Astrocyte (in vitro differentiated cells and primary cell): ENCODE results near the gene SDC4. TPM values are rescaled to one million over a fixed set of nuclear protein-coding genes. Genes with fewer than 3 reads are reported as not detected.

Source experiments
- DNase-seq: peaks from one replicate; pipeline ENCODE4 v3.0.0-alpha.2; 2010; ENCODE audit warnings: low read depth
- FAIRE-seq: peaks from 2 replicates; lab custom pipeline; 2011; peaks lifted over from hg19 to GRCh38; lab: Jason Lieb, UNC
- H2AFZ ChIP-seq: 2 replicates; pipeline ENCODE4 v1.6.0; 2012; ENCODE audit warnings: low read depth, low read length, inconsistent platforms
- H3K27ac ChIP-seq: 2 replicates; pipeline ENCODE4 v1.5.1; 2011; ENCODE audit warnings: low read depth, low read length, inconsistent platforms
- H3K27me3 ChIP-seq: 2 replicates; pipeline ENCODE4 v1.6.0; 2011; ENCODE audit warnings: low read length, inconsistent platforms; ENCODE audit not compliant: insufficient read depth
- H3K36me3 ChIP-seq: 2 replicates; pipeline ENCODE4 v1.5.1; 2011; ENCODE audit warnings: low read length, inconsistent platforms; ENCODE audit not compliant: insufficient read depth
- H3K4me1 ChIP-seq: 2 replicates; pipeline ENCODE4 v1.5.1; 2011; ENCODE audit warnings: low read length, inconsistent platforms; ENCODE audit not compliant: insufficient read depth
- H3K4me2 ChIP-seq: 2 replicates; pipeline ENCODE4 v1.6.0; 2012; ENCODE audit warnings: low read length, inconsistent platforms
- H3K4me3 ChIP-seq: 2 replicates; pipeline ENCODE4 v1.5.1; 2011; ENCODE audit warnings: low read depth, mild to moderate bottlenecking, low read length, inconsistent platforms; ENCODE audit not compliant: insufficient read depth
- H3K79me2 ChIP-seq: 2 replicates; pipeline ENCODE4 v1.6.0; 2012; ENCODE audit warnings: mild to moderate bottlenecking, low read length, inconsistent platforms; ENCODE audit not compliant: insufficient read depth
- H3K9ac ChIP-seq: 2 replicates; pipeline ENCODE4 v1.6.0; 2012; ENCODE audit warnings: mild to moderate bottlenecking, low read length, inconsistent platforms
- H3K9me3 ChIP-seq: 2 replicates; pipeline ENCODE4 v1.5.1; 2012; ENCODE audit warnings: low read depth, mild to moderate bottlenecking, low read length, inconsistent platforms; ENCODE audit not compliant: insufficient read depth
- H4K20me1 ChIP-seq: 2 replicates; pipeline ENCODE4 v1.6.0; 2012; ENCODE audit warnings: low read length, inconsistent platforms; ENCODE audit not compliant: insufficient read depth
- H3K27ac Mint-ChIP-seq: one replicate; pipeline ENCODE4 v1.8.0; 2021; ENCODE audit warnings: mild to moderate bottlenecking, mixed read lengths; ENCODE audit not compliant: unreplicated experiment
- H3K27me3 Mint-ChIP-seq: one replicate; pipeline ENCODE4 v1.8.0; 2021; ENCODE audit warnings: low read depth, mixed read lengths; ENCODE audit not compliant: unreplicated experiment
- H3K36me3 Mint-ChIP-seq: one replicate; pipeline ENCODE4 v1.8.0; 2021; ENCODE audit warnings: low read depth, mixed read lengths; ENCODE audit not compliant: unreplicated experiment
- H3K4me1 Mint-ChIP-seq: one replicate; pipeline ENCODE4 v1.8.0; 2021; ENCODE audit warnings: low read depth, mixed read lengths; ENCODE audit not compliant: unreplicated experiment
- H3K4me3 Mint-ChIP-seq: one replicate; pipeline ENCODE4 v1.8.0; 2021; ENCODE audit warnings: mild to moderate bottlenecking, moderate library complexity, mixed read lengths; ENCODE audit not compliant: unreplicated experiment
- H3K9me3 Mint-ChIP-seq: one replicate; pipeline ENCODE4 v1.8.0; 2021; ENCODE audit warnings: mild to moderate bottlenecking, mixed read lengths; ENCODE audit not compliant: unreplicated experiment
- CTCF ChIP-seq: IDR thresholded peaks from 2 replicates; pipeline ENCODE4 v1.5.1; 2011; ENCODE audit warnings: low read depth, mild to moderate bottlenecking, inconsistent platforms, low read length, moderate library complexity; ENCODE audit not compliant: insufficient read depth
- EZH2 ChIP-seq: IDR thresholded peaks from 2 replicates; pipeline ENCODE4 v1.6.1; 2012; ENCODE audit warnings: mild to moderate bottlenecking, low read length, inconsistent platforms; ENCODE audit not compliant: insufficient read depth
- total RNA-seq: library from RNA; stranded (reverse); gene quantifications from 2 replicates; pipeline ENCODE4 v1.2.1, GENCODE V29; 2021

Gene SDC4
- total RNA-seq, 1 donor from 2014 or later, result 135 TPM

DNA sequence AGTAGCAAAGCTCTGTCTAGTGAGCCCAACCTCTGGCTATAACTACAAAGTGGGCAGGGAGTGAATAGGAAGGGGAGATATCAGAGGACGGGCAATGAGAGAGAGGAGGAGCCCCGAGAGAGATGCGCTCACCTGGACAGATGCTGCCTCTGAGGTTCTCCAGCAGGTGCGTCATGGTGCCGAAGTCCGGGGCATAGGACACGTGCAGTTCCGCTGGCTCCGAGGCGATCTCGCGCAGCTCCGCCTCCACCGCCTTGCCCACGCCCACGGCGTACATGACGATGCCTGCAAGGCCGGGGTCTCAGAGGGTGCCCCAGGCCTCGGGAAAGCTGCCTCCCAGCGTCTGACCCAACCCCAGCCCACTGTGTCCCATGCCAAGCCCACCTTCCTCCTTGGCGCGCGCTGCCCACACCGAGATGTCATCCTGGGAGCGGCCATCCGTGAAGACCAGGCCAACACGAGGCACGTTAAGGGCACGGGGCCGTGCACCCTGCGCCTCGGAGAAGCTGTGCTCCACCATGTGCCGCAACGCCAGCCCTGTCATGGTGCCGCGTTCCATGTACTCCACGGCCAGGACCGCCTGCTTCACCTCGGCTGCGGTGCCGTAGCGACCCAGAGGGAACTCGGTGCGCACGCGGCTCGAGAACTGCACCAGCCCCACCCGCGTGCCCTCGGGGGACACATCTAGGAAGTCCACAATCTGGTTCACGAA is 50.3 kb downstream of the SDC4 start:
- no peaks in the 10 kb centered on the region for H3K79me2 ChIP-seq
- H3K9me3 ChIP-seq, result peaks cover 4% of the 10 kb centered on the region
- peaks cover 6% of the 10 kb centered on the region for H3K27me3 ChIP-seq
- no peaks in the 10 kb centered on the region for H4K20me1 ChIP-seq
- no peak overlapping the region for H3K4me3 Mint-ChIP-seq
- no peak overlapping the region for H2AFZ ChIP-seq
- H3K4me3 ChIP-seq, result no peak overlapping the region
- no peak overlapping the region for H3K27ac ChIP-seq
- H3K4me2 ChIP-seq, result no peak overlapping the region
- H3K27me3 Mint-ChIP-seq, result peaks cover 3% of the 10 kb centered on the region
- DNase-seq, result no peak
- no peak for FAIRE-seq
- no peak overlapping the region for H3K27ac Mint-ChIP-seq
- no peaks in the 10 kb centered on the region for H3K36me3 Mint-ChIP-seq
- H3K9ac ChIP-seq, result no peak overlapping the region
- no peaks in the 10 kb centered on the region for H3K36me3 ChIP-seq
- no peak for TF ChIP-seq EZH2
- TF ChIP-seq CTCF, result no peak
- H3K4me1 ChIP-seq, result peaks cover 4% of the 10 kb centered on the region
- peaks cover 4% of the 10 kb centered on the region for H3K4me1 Mint-ChIP-seq
- peaks cover 6% of the 10 kb centered on the region for H3K9me3 Mint-ChIP-seq

- H3K27me3 Mint-ChIP-seq, result peaks cover 9% of the 10 kb centered on the region
- no peak overlapping the region for H3K4me3 Mint-ChIP-seq
- Histone ChIP-seq H3K27ac (no peak overlapping the region), H3K4me3 (no peak overlapping the region), H3K9ac (no peak overlapping the region), H3K4me2 (no peak overlapping the region), H3K27me3 (peaks cover 15% of the 10 kb centered on the region), H4K20me1 (no peaks in the 10 kb centered on the region), H2AFZ (no peak overlapping the region), H3K4me1 (peaks cover 6% of the 10 kb centered on the region), H3K9me3 (peaks cover 4% of the 10 kb centered on the region), H3K79me2 (no peaks in the 10 kb centered on the region), H3K36me3 (no peaks in the 10 kb centered on the region)
- no peak for DNase-seq
- TF ChIP-seq EZH2 (no peak), CTCF (no peak)
- H3K36me3 Mint-ChIP-seq, result no peaks in the 10 kb centered on the region
- peaks cover 6% of the 10 kb centered on the region for H3K9me3 Mint-ChIP-seq
- H3K27ac Mint-ChIP-seq, result no peak overlapping the region
- peaks cover 3% of the 10 kb centered on the region for H3K4me1 Mint-ChIP-seq
- FAIRE-seq, result no peak
Observed at GRCh38 chr20:45294659-45295058, 53.6 kb downstream of the SDC4 start.

- Histone ChIP-seq H3K9ac (no peak overlapping the region), H2AFZ (no peak overlapping the region), H4K20me1 (no peaks in the 10 kb centered on the region), H3K27ac (no peak overlapping the region), H3K4me2 (peak overlapping the region; percentile 90), H3K4me3 (no peak overlapping the region), H3K36me3 (no peaks in the 10 kb centered on the region), H3K4me1 (peaks cover 6% of the 10 kb centered on the region), H3K27me3 (peaks cover 15% of the 10 kb centered on the region), H3K79me2 (no peaks in the 10 kb centered on the region), H3K9me3 (peaks cover 4% of the 10 kb centered on the region)
- Mint-ChIP-seq H3K27me3 (peaks cover 9% of the 10 kb centered on the region), H3K9me3 (peaks cover 6% of the 10 kb centered on the region), H3K4me3 (no peak overlapping the region), H3K36me3 (no peaks in the 10 kb centered on the region), H3K4me1 (peaks cover 3% of the 10 kb centered on the region), H3K27ac (no peak overlapping the region)
- DNase-seq (no peak), FAIRE-seq (no peak)
- TF ChIP-seq CTCF, result no peak
- TF ChIP-seq EZH2, result no peak
Observed at GRCh38 chr20:45294003-45294368, 54.2 kb downstream of the SDC4 start.
